Measurements from ENCODE around the gene CNTNAP2. TPM values are rescaled to one million over a fixed set of nuclear protein-coding genes. Genes with fewer than 3 reads are reported as not detected.

Gene CNTNAP2
- total RNA-seq, 1 experiment from 2014 or later, result 42.5 TPM

- DNase-seq, result no peak
- Mint-ChIP-seq H3K9me3 (ENCODE audit: unreplicated experiment) (no peaks in the 10 kb centered on the region), H3K36me3 (ENCODE audit: insufficient read depth, unreplicated experiment) (no peaks in the 10 kb centered on the region), H3K27me3 (ENCODE audit: insufficient read depth, unreplicated experiment) (no peaks in the 10 kb centered on the region), H3K4me3 (ENCODE audit: unreplicated experiment) (no peak overlapping the region), H3K27ac (ENCODE audit: unreplicated experiment) (no peak overlapping the region), H3K4me1 (ENCODE audit: low read depth, unreplicated experiment) (no peaks in the 10 kb centered on the region)
- intact Hi-C loops (cut with micrococcal nuclease; ENCODE audit: unreplicated experiment), result no loop called here
- no peak for TF ChIP-seq CTCF (IDR thresholded peaks at IDR 0.05; ENCODE audit: insufficient read depth in 1 of 2, low read depth in 1 of 2, low read length in 1 of 2, severe bottlenecking in 1 of 2, unreplicated experiment in 1 of 2)
- H3K4me3 ChIP-seq (ENCODE audit: low read depth, low read length), result no peak overlapping the region
- no peaks in the 10 kb centered on the region for H3K27me3 ChIP-seq (replicated peaks; ENCODE audit: control insufficient read depth, insufficient read depth, low read length)
- no peaks in the 10 kb centered on the region for H3K9me3 ChIP-seq
- ChIA-PET POLR2A (no interaction called here), CTCF (no interaction called here)
- BruUV-seq (replicated peaks), result no TSS peak
- H3K4me1 ChIP-seq, result no peaks in the 10 kb centered on the region
- H3K36me3 ChIP-seq (ENCODE audit: control insufficient read depth, insufficient read depth, low read length), result no peaks in the 10 kb centered on the region
Observed at GRCh38 chr7:147265528-147265927, 1148.9 kb downstream of the CNTNAP2 start.

GRCh38 chr7:147276106-147276505 lies 1159.5 kb downstream of the CNTNAP2 start:
- Histone ChIP-seq H3K4me3 (ENCODE audit: low read depth, low read length) (no peak overlapping the region), H3K9me3 (no peaks in the 10 kb centered on the region), H3K4me1 (no peaks in the 10 kb centered on the region), H3K36me3 (ENCODE audit: control insufficient read depth, insufficient read depth, low read length) (no peaks in the 10 kb centered on the region), H3K27me3 (replicated peaks; ENCODE audit: control insufficient read depth, insufficient read depth, low read length) (no peaks in the 10 kb centered on the region)
- intact Hi-C loops (cut with micrococcal nuclease; ENCODE audit: unreplicated experiment), result no loop called here
- TF ChIP-seq CTCF (IDR thresholded peaks at IDR 0.05; ENCODE audit: insufficient read depth in 1 of 2, low read depth in 1 of 2, low read length in 1 of 2, severe bottlenecking in 1 of 2, unreplicated experiment in 1 of 2), result no peak
- Mint-ChIP-seq H3K4me1 (ENCODE audit: low read depth, unreplicated experiment) (no peaks in the 10 kb centered on the region), H3K27me3 (ENCODE audit: insufficient read depth, unreplicated experiment) (no peaks in the 10 kb centered on the region), H3K27ac (ENCODE audit: unreplicated experiment) (no peak overlapping the region), H3K9me3 (ENCODE audit: unreplicated experiment) (peaks cover 16% of the 10 kb centered on the region), H3K4me3 (ENCODE audit: unreplicated experiment) (no peak overlapping the region), H3K36me3 (ENCODE audit: insufficient read depth, unreplicated experiment) (no peaks in the 10 kb centered on the region)
- no peak for DNase-seq
- no TSS peak for BruUV-seq (replicated peaks)
- POLR2A ChIA-PET, result no interaction called here
- CTCF ChIA-PET, result no interaction called here

GRCh38 chr7:147276783-147277370 lies 1160.3 kb downstream of the CNTNAP2 start:
- no peak overlapping the region for H3K27ac Mint-ChIP-seq (ENCODE audit: unreplicated experiment)
- no peak for DNase-seq
- H3K27me3 Mint-ChIP-seq (ENCODE audit: insufficient read depth, unreplicated experiment), result no peaks in the 10 kb centered on the region
- Histone ChIP-seq H3K4me3 (ENCODE audit: low read depth, low read length) (no peak overlapping the region), H3K36me3 (ENCODE audit: control insufficient read depth, insufficient read depth, low read length) (no peaks in the 10 kb centered on the region), H3K4me1 (no peaks in the 10 kb centered on the region), H3K27me3 (replicated peaks; ENCODE audit: control insufficient read depth, insufficient read depth, low read length) (no peaks in the 10 kb centered on the region), H3K9me3 (no peaks in the 10 kb centered on the region)
- H3K36me3 Mint-ChIP-seq (ENCODE audit: insufficient read depth, unreplicated experiment), result no peaks in the 10 kb centered on the region
- H3K4me3 Mint-ChIP-seq (ENCODE audit: unreplicated experiment), result no peak overlapping the region
- no TSS peak for BruUV-seq (replicated peaks)
- POLR2A ChIA-PET, result no interaction called here
- intact Hi-C loops (cut with micrococcal nuclease; ENCODE audit: unreplicated experiment), result no loop called here
- H3K9me3 Mint-ChIP-seq (ENCODE audit: unreplicated experiment), result peaks cover 16% of the 10 kb centered on the region
- TF ChIP-seq CTCF (IDR thresholded peaks at IDR 0.05; ENCODE audit: insufficient read depth in 1 of 2, low read depth in 1 of 2, low read length in 1 of 2, severe bottlenecking in 1 of 2, unreplicated experiment in 1 of 2), result no peak
- no peaks in the 10 kb centered on the region for H3K4me1 Mint-ChIP-seq (ENCODE audit: low read depth, unreplicated experiment)
- CTCF ChIA-PET, result no interaction called here

Measured in Caco-2 (cell line).